ENCODE measurements around the gene WDR81. TPM values are rescaled to one million over a fixed set of nuclear protein-coding genes. Genes with fewer than 3 reads are reported as not detected.

The WDR81 gene
- total RNA-seq, 2 experiments from 2014 or later, result 24.8 to 25.0 TPM

GRCh38 chr17:1709971-1710806, 14.3 kb upstream of the WDR81 start, which contains the start of gene TLCD2:
Gene TLCD2, minus strand, starts transcription at chr17:1710377. Its CDS starts 135 bp downstream, at chr17:1710242.
- peaks cover 17% of the 10 kb centered on the region for H3K27me3 Mint-ChIP-seq
- H3K36me3 Mint-ChIP-seq (ENCODE audit: low read depth), result no peaks in the 10 kb centered on the region
- DNase-seq, result peak in 3 of 14 experiments; percentile 31 to 39 (median 32)
- peak within 1 kb of the TSS; percentile 86 for H3K4me3 Mint-ChIP-seq
- Histone ChIP-seq H3K27me3 (ENCODE audit: control insufficient read depth in 1 of 2, insufficient read depth in 2 of 2, low read length in 2 of 2) (peaks cover 19 to 28% of the 10 kb centered on the region in 2 experiments), H3K4me3 (ENCODE audit: low read length) (peak within 1 kb of the TSS; percentile 61), H3K9me3 (ENCODE audit: control insufficient read depth in 1 of 2, insufficient read depth in 1 of 2, low read length in 2 of 2) (no peaks in the 10 kb centered on the region), H3K27ac (ENCODE audit: low read depth in 1 of 2, low read length in 2 of 2) (no peak within 1 kb of the TSS), H3K4me1 (ENCODE audit: insufficient read depth, low read length) (peaks cover 61% of the 10 kb centered on the region), H3K36me3 (ENCODE audit: insufficient read depth, low read length) (peaks cover 6% of the 10 kb centered on the region)
- ATAC-seq (ENCODE audit: poor library complexity), result peak; percentile 15
- no peak for TF ChIP-seq CTCF (IDR thresholded peaks at IDR 0.05)
- no peaks in the 10 kb centered on the region for H3K9me3 Mint-ChIP-seq
- intact Hi-C loops (cut with DNase I, micrococcal nuclease), result no loop called here
- peak within 1 kb of the TSS; percentile 48 for H3K27ac Mint-ChIP-seq
- ChIA-PET CTCF (interaction anchor here (0.5 kb wide), 1 partner anchor 275 kb away, joined by 3 read pairs; no protein-coding TSS in a partner anchor), POLR2A (interaction anchor here (1.1 kb wide), 1 partner anchor 26 kb away, joined by 3 read pairs; no protein-coding TSS in a partner anchor)
- H3K4me1 Mint-ChIP-seq (ENCODE audit: low read depth), result peaks cover 28% of the 10 kb centered on the region

- Histone ChIP-seq H3K9me3 (ENCODE audit: control insufficient read depth in 1 of 2, insufficient read depth in 1 of 2, low read length in 2 of 2) (no peaks in the 10 kb centered on the region), H3K27ac (ENCODE audit: low read depth in 1 of 2, low read length in 2 of 2) (no peak overlapping the region), H3K36me3 (ENCODE audit: insufficient read depth, low read length) (peaks cover 6% of the 10 kb centered on the region), H3K4me3 (ENCODE audit: low read length) (peak overlapping the region; percentile 61), H3K4me1 (ENCODE audit: insufficient read depth, low read length) (peaks cover 67% of the 10 kb centered on the region), H3K27me3 (ENCODE audit: control insufficient read depth in 1 of 2, insufficient read depth in 2 of 2, low read length in 2 of 2) (peaks cover 20 to 30% of the 10 kb centered on the region in 2 experiments)
- Mint-ChIP-seq H3K9me3 (no peaks in the 10 kb centered on the region), H3K27ac (peak overlapping the region; percentile 48), H3K27me3 (peaks cover 13% of the 10 kb centered on the region), H3K4me3 (peak overlapping the region; percentile 86), H3K36me3 (ENCODE audit: low read depth) (peaks cover 1% of the 10 kb centered on the region), H3K4me1 (ENCODE audit: low read depth) (peaks cover 29% of the 10 kb centered on the region)
- POLR2A ChIA-PET, result interaction anchor here (0.7 to 1.1 kb wide), 3 partner anchors 13 to 160 kb away, joined by 3 read pairs; no protein-coding TSS in a partner anchor
- intact Hi-C loops (cut with DNase I, micrococcal nuclease), result no loop called here
- TF ChIP-seq CTCF (IDR thresholded peaks at IDR 0.05), result no peak
- CTCF ChIA-PET, result no interaction called here
- peak in 4 of 14 experiments; percentile 23 to 47 (median 36) for DNase-seq
- ATAC-seq (ENCODE audit: poor library complexity), result peak; percentile 18
These were observed 13.5 kb upstream of the WDR81 start for GRCh38 chr17:1710807-1711553.

GRCh38 chr17:1711804-1712203, 12.7 kb upstream of the WDR81 start:
- POLR2A ChIA-PET, result interaction anchor here (0.9 to 1.4 kb wide), 2 partner anchors 28 to 159 kb away, joined by 3 to 4 read pairs; no protein-coding TSS in a partner anchor
- intact Hi-C loops (cut with DNase I, micrococcal nuclease), result loop anchor here in 1 of 2 experiments (2.0 kb wide), 1 partner anchor 25 kb away; no protein-coding TSS in a partner anchor
- Mint-ChIP-seq H3K9me3 (no peaks in the 10 kb centered on the region), H3K36me3 (ENCODE audit: low read depth) (peaks cover 8% of the 10 kb centered on the region), H3K27me3 (peaks cover 15% of the 10 kb centered on the region), H3K27ac (no peak overlapping the region), H3K4me1 (ENCODE audit: low read depth) (peaks cover 37% of the 10 kb centered on the region), H3K4me3 (peak overlapping the region; percentile 86)
- Histone ChIP-seq H3K27me3 (ENCODE audit: control insufficient read depth in 1 of 2, insufficient read depth in 2 of 2, low read length in 2 of 2) (peaks cover 20 to 30% of the 10 kb centered on the region in 2 experiments), H3K27ac (ENCODE audit: low read depth in 1 of 2, low read length in 2 of 2) (no peak overlapping the region), H3K4me1 (ENCODE audit: insufficient read depth, low read length) (peaks cover 63% of the 10 kb centered on the region), H3K9me3 (ENCODE audit: control insufficient read depth in 1 of 2, insufficient read depth in 1 of 2, low read length in 2 of 2) (no peaks in the 10 kb centered on the region), H3K4me3 (ENCODE audit: low read length) (no peak overlapping the region), H3K36me3 (ENCODE audit: insufficient read depth, low read length) (peaks cover 6% of the 10 kb centered on the region)
- no peak for TF ChIP-seq CTCF (IDR thresholded peaks at IDR 0.05)
- CTCF ChIA-PET, result no interaction called here
- DNase-seq (no peak), ATAC-seq (ENCODE audit: poor library complexity) (no peak)
